ENCODE measurements around the gene CXCL1.

CXCL1 gene

DNA sequence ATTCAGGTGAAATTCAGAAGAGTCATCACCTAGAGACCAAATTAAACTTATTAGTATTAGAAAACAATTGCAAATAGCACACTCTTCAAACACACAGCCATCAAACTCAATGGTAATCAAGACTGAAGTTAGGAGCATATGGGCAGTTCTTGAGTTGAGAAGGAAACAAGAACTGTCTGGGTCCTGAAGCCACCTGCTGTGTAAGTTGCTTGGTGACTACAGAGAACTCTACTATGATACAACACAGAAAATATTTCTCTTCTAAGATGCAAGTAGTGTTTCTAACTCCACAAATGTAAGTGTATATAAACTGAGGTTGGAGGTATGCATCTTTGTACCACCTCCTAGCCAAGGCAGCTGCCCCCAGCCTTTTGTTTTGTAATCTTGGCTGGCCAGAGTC lies 16.4 kb upstream of the CXCL1 start:
- DNase-seq (ENCODE audit: low read depth), result no peak

- no peak for DNase-seq (ENCODE audit: low read depth)
Observed at GRCh38 chr4:73853246-73853704, 15.9 kb upstream of the CXCL1 start, which contains the start of gene PF4V1. PF4V1 (plus strand) TSS chr4:73853296; CDS start chr4:73853363, 67 bp downstream.

DNA sequence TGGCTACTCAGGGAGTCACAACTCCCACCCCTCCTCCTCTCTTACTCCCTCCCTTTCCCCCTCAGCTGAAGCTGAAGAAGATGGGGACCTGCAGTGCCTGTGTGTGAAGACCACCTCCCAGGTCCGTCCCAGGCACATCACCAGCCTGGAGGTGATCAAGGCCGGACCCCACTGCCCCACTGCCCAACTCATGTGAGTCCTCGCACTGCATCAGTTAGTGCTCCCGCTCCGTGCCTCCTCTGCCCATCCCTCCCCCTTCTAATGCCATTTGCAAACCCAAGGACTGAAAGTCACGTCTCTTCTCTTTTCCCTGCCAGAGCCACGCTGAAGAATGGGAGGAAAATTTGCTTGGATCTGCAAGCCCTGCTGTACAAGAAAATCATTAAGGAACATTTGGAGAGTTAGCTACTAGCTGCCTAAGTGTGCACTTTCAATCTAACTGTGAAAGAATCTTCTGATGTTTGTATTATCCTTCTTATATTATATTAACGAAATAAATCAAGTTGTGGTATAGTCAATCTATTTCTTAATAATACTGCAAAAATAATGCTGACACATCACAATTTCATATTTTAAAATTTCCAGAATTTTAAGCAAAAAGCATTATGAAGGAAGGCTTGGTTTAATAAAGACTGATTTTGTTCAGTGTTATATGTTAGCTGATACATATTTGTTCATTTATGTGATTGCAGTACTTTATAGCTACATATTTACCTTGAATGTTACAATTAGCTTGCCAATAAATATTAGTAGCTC lies 15.3 kb upstream of the CXCL1 start:
- no peak for DNase-seq (ENCODE audit: low read depth)

- DNase-seq (ENCODE audit: low read depth), result no peak
Observed at GRCh38 chr4:73855406-73855805, 13.8 kb upstream of the CXCL1 start.

DNA sequence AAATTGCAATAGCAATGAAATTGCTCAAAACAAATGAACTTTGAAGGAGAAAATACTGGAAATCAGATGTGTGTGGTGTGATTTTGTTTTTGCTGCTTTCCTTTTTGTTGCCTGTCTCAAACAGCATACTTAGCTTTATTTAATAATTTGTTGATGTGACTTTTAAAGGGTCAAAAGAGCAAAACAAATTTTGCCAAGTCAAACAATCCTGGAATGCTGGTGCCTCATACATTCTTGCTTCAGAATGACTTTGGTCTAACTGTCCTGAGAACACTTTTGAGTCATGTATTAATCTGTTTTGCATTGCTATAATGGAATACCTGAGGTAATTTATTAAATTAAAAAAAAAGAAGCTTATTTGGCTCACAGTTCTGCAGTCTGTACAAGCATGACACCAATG lies 12.7 kb upstream of the CXCL1 start:
- no peak for DNase-seq (ENCODE audit: low read depth)

DNA sequence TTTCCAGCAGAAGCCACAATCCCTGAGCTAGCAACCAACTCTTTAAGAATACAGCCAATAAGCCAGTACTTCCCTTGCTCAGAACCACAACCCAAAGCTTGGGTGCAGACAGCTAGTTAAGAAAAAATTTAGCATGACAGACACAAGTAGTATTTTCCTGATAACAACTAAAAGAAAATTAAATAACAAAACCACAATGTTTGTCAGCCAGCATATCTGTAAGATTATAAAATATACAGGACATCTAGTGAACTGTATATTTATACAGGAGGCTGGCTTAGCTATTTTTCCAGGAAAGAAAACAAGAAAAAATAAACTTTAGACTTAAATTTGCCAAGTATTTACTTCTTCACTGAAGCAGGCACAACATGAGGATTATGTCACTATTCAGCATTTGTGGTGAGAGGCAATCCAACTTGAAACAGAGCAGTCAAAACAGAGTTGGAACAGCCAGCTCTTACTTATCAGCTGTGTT lies 9.5 kb upstream of the CXCL1 start:
- no peak for DNase-seq (ENCODE audit: low read depth)

DNA sequence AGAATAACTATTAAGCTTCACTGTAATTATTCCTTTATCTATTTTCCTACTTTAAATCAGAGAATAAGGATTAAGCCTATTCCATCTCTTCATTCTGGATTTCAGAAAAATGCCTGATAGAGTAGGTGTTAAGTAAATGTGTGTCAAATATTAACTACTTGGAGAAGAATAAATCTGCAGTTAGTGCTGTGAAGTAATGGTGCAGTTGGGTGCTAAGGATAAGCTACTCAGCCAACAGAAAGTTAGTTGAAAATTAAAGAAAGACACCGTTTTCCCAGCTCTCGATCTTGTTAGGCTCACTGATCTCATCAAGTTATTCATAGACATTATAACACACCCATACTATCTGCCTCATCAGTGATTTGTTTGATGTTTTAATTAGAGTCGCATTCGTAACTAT lies 9.0 kb upstream of the CXCL1 start:
- no peak for DNase-seq (ENCODE audit: low read depth)

- DNase-seq (ENCODE audit: low read depth), result no peak
Observed at GRCh38 chr4:73860917-73861316, 8.3 kb upstream of the CXCL1 start.

GRCh38 chr4:73862322-73862721 lies 6.9 kb upstream of the CXCL1 start:
- no peak for DNase-seq (ENCODE audit: low read depth)

DNA sequence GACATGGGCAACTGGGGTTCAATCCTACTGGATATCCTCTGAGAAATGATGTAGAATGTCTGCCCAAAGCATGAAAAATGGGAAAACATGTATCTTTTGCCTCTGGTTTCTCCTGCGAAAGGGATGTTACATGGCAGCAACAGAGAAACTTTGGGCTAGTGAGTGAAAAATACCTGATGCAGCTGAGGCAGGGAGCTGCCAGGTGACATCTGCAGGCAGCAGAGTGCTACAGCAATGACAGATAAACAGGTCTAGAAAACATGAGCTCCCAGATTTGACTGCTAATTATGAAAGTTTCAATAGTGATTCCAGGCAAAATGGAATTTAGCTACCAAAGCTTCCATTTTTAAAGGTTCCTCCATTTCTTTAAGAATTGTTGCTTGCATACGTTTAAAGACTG lies 4.8 kb upstream of the CXCL1 start:
- no peak for DNase-seq (ENCODE audit: low read depth)

DNA sequence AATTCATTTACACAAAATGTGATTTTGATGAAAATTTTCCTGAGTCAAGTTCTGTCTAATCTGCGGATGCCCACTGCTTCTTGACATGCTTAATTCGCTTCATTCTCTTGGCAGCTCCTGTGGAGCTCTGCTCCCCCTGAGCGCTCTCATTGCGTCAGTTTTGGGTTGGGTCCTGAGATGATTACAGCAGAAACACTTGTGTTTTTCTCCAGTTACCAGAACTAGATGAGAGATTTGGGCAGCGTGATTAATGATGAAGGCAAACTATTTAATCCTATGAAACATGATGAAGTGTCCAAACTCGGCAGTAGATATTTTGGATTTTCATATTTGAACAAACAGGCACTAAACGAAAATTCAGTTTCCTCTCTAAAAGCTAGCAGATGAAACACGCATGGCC lies 4.2 kb upstream of the CXCL1 start:
- no peak for DNase-seq (ENCODE audit: low read depth)

DNA sequence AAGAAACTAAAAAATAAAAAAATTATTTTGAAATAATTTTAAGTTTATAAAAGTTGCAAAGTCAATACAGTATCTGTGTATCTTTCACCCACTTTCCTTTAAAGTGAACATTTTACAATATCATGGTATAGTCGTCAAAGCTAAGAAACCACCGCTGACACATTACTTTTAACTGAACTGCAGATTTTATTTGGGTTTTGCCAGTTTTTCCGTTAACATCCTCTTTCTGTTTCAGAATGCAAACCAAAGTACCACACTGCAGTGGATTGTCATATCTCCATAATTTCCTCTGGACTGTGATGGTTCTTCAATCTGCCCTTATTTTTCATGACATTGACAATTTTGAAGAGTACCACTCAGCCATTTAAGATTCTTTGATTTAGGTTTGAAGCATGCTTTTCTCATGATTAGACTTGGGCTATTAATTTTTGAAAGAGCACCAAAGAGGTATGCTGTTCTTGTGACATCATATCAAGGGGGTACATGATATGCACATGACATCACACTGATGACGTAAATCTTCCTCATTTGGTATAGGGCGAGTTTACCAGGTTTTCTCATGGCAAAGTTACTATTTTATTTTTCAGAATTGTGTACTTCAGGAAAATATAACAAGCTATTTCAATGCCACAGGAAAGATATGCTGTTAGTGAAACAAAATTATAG lies 3.6 kb upstream of the CXCL1 start:
- DNase-seq (ENCODE audit: low read depth), result no peak

- DNase-seq (ENCODE audit: low read depth), result no peak
Observed at GRCh38 chr4:73866246-73866645, 2.9 kb upstream of the CXCL1 start.

DNA sequence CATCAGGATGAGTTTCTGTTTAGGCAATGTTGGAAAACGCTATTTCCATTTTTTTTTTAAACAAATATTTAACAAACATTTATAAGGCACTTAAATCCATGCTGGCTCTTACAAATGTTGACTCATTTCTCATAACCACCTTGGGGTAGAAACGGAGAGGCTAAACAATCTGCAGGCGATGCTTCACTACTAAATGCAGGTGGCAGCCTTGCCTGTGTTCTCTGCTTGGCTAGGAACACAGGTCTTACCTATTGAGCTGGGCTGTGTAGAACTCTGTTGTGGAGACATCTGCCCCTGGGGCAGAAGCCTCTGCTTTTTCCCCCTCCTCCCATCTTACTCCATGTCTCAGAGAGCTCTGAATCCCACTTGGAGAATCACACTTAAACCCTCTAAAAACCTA lies 1.4 kb upstream of the CXCL1 start:
- DNase-seq (ENCODE audit: low read depth), result no peak

DNA sequence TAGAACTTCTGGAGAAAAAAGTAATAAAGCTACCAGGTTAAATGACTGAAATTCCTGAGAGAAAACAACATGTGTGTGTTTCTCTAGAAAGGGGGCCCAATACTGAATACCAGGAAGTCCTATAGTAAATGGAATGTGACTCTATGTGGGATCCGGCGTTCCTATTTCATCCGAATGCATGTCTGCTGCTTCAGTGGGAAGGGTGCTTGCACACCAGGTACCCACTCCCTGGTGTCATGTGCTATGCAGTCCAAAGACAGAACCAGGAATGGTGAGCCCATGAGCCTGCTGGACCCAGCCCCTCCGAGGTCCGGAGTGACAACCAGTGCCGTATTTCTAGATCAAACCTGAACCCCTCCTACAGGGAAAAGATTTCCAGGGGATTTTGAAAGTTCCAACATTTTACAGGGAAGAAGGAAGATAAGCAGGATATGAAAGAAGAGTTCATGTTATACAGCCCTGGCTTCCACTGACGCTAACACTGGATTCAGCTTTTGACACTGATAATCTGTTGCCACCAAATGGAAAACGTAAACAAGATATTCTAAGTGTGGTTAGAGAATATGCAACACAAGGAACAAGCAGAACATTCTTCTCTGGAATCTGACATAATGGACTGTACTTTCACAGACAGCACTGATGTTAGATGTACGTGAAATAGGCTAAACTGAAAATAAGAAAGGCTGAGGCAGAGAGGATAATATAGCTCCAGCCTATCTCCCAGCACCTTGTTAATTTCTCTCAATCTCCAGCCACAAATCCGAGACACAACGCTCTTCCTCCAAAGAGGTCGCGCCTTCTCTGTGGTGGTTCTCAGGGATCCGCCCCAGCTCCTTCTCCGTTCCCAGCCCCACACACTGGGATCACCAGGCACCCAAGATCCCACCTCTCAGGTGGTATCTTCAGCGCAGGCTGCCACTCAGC lies 725 bp upstream of the CXCL1 start:
- no peak for DNase-seq (ENCODE audit: low read depth)

DNA sequence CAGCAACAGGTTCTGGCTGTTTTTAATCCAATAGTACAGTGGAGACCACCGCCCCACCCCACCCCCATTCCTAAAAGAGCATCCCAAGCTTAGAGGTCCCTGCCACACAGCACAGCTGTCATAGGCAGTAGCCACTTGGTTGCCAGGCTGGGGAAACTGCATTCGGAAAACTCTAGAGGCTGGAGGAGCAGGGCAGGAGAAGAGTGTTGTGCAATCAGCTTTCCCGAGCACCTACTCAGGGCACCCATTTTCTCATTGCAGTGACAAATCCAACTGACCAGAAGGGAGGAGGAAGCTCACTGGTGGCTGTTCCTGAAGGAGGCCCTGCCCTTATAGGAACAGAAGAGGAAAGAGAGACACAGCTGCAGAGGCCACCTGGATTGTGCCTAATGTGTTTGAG lies 1.1 kb downstream of the CXCL1 start:
- DNase-seq (ENCODE audit: low read depth), result no peak

DNA sequence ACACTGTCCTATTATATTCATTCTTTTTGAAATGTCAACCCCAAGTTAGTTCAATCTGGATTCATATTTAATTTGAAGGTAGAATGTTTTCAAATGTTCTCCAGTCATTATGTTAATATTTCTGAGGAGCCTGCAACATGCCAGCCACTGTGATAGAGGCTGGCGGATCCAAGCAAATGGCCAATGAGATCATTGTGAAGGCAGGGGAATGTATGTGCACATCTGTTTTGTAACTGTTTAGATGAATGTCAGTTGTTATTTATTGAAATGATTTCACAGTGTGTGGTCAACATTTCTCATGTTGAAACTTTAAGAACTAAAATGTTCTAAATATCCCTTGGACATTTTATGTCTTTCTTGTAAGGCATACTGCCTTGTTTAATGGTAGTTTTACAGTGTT lies 1.6 kb downstream of the CXCL1 start:
- no peak for DNase-seq (ENCODE audit: low read depth)

DNA sequence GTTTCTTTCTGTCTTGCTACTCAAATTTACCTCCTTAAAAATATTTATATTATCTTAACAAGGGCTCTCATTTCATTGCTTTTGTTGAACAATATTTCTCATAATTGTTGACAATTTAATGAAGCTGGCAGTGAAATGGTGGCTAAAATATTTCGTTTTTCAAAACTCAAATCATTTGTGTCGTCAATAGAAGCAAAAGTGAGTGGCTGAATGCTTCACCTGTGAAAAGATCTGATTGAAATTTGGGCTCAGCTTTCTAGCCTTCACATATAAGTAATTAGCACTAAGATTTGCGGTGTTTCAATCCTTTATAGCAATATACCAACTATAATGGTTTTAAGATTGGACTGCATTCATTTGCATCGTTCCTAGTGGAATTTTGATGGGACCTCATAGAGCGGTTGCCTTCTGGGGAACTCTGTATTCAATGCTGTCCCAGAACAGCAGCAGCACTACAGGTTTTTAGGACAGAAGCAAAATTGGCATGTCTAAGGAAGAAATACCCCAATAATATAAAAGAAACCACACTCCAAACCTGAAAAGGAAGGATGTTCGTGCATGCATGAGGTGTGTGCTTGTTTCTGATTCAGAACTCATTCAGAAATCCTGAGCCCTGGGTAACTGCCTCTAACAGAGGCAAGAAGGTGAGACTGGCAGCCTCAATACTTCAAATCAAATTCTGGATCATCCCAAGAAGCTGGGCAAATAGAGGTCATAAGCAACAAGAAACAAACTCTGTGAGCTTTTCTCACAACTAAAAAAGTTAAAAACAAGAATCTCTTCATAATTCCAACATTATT lies 2.5 kb downstream of the CXCL1 start:
- no peak for DNase-seq (ENCODE audit: low read depth)

- DNase-seq (ENCODE audit: low read depth), result no peak
Observed at GRCh38 chr4:73872316-73873108, 3.3 kb downstream of the CXCL1 start.

GRCh38 chr4:73874386-73874785 lies 5.2 kb downstream of the CXCL1 start:
- no peak for DNase-seq (ENCODE audit: low read depth)

- no peak for DNase-seq (ENCODE audit: low read depth)
Observed at GRCh38 chr4:73875401-73875800, 6.2 kb downstream of the CXCL1 start.
